Naive thymus-derived CD4-positive, alpha-beta T cell (primary cell): ENCODE results near the gene PFAS. TPM values are rescaled to one million over a fixed set of nuclear protein-coding genes. Genes with fewer than 3 reads are reported as not detected.

Experiments used
- ATAC-seq: fragments of 150-1000 bp; cut with Tn5 transposase; 2 replicates; pipeline ENCODE4 v1.10.0; 2021; ENCODE audit warnings: mild to moderate bottlenecking, moderate library complexity
- CTCF ChIA-PET: fragments of 350-600 bp; sonication (Branson Sonifier 250); formaldehyde crosslinking; loops from one replicate; lab custom pipeline; 2021; ENCODE audit warnings: antibody characterized with exemption; lab: Charles Lee
- POLR2A ChIA-PET: fragments of 350-600 bp; sonication (Branson Sonifier 250); formaldehyde crosslinking; loops from one replicate; lab custom pipeline; 2021; ENCODE audit warnings: antibody characterized with exemption, inconsistent platforms; lab: Charles Lee
- DNase-seq, 9 donors: peaks; one replicate each; pipeline versions ENCODE4 v3.0.0 to v3.0.0-alpha.2; 2020 to 2022; ENCODE audit warnings: mixed read lengths in 1 of 9
- H3K27ac ChIP-seq: one replicate; pipeline ENCODE4 v1.7.0; 2013; ENCODE audit warnings: mild to moderate bottlenecking, low read depth, low read length, moderate library complexity
- H3K27me3 ChIP-seq, 2 donors: one replicate each; pipeline ENCODE4 v1.7.0; 2013; ENCODE audit warnings: low read length in 2 of 2, mild to moderate bottlenecking in 2 of 2, moderate library complexity in 2 of 2; ENCODE audit not compliant: control insufficient read depth in 2 of 2, insufficient read depth in 2 of 2
- H3K36me3 ChIP-seq, 3 experiments: 1 replicate in 2 of 3; 2 replicates in 1 of 3; pipeline ENCODE4 v1.7.0; 2013; ENCODE audit warnings: low read length in 3 of 3, mild to moderate bottlenecking in 3 of 3, moderate library complexity in 1 of 3; ENCODE audit not compliant: insufficient read depth in 3 of 3, control insufficient read depth in 2 of 3
- H3K4me1 ChIP-seq, 2 donors: one replicate each; pipeline ENCODE4 v1.7.0; 2013; ENCODE audit warnings: low read length in 2 of 2, mild to moderate bottlenecking in 2 of 2, moderate library complexity in 1 of 2; ENCODE audit not compliant: control insufficient read depth in 2 of 2, insufficient read depth in 2 of 2
- H3K4me3 ChIP-seq: 2 replicates; pipeline ENCODE4 v1.7.0; 2013; ENCODE audit warnings: mild to moderate bottlenecking, low read length
- H3K9me3 ChIP-seq, 3 experiments: 1 replicate in 2 of 3; 2 replicates in 1 of 3; pipeline ENCODE4 v1.7.0; 2013; ENCODE audit warnings: low read length in 3 of 3; ENCODE audit not compliant: control insufficient read depth in 2 of 3
- H3K27ac Mint-ChIP-seq, 9 donors: one replicate each; pipeline ENCODE4 v1.8.0; 2020 to 2022; ENCODE audit warnings: mixed read lengths in 9 of 9, mild to moderate bottlenecking in 8 of 9, moderate library complexity in 5 of 9, inconsistent platforms in 2 of 9
- H3K27me3 Mint-ChIP-seq, 5 donors: one replicate each; pipeline ENCODE4 v1.8.0; 2021 to 2022; ENCODE audit warnings: mixed read lengths in 5 of 5, mild to moderate bottlenecking in 1 of 5
- H3K36me3 Mint-ChIP-seq, 5 donors: one replicate each; pipeline ENCODE4 v1.8.0; 2020 to 2022; ENCODE audit warnings: mixed read lengths in 5 of 5, mild to moderate bottlenecking in 3 of 5, inconsistent platforms in 1 of 5
- H3K4me1 Mint-ChIP-seq, 7 donors: one replicate each; pipeline ENCODE4 v1.8.0; 2020 to 2022; ENCODE audit warnings: mixed read lengths in 7 of 7, mild to moderate bottlenecking in 3 of 7, inconsistent platforms in 1 of 7
- H3K4me3 Mint-ChIP-seq, 10 donors: one replicate each; pipeline ENCODE4 v1.8.0; 2020 to 2022; ENCODE audit warnings: mild to moderate bottlenecking in 10 of 10, mixed read lengths in 10 of 10, moderate library complexity in 6 of 10, inconsistent platforms in 2 of 10
- H3K9me3 Mint-ChIP-seq, 11 donors: one replicate each; pipeline ENCODE4 v1.8.0; 2020 to 2022; ENCODE audit warnings: mixed read lengths in 11 of 11, mild to moderate bottlenecking in 4 of 11, inconsistent platforms in 1 of 11, moderate library complexity in 1 of 11
- intact Hi-C, 2 donors: fragments of 100-400 bp; cut with micrococcal nuclease; formaldehyde crosslinking; loops; one replicate each; pipeline ENCODE4 v1.15.1; 2023
- polyA plus RNA-seq, 2 donors: library from polyadenylated mRNA; unstranded; fragments of 300-500 nt; fragmentation: Illumina TruSeq; gene quantifications; one replicate each; pipeline ENCODE4 v1.2.3, GENCODE V29; 2021
- total RNA-seq, 6 experiments: library from RNA in 5 of 6; stranded (reverse) in 5 of 6; gene quantifications; 1 replicate in 5 of 6; 2 replicates in 1 of 6; pipeline ENCODE4 v1.2.3 and lab custom pipeline; 2021 to 2026

PFAS gene
- total and polyA plus RNA-seq, 7 experiments from 2014 or later, result 15.2 to 68.9 (median 31.7) TPM

DNA sequence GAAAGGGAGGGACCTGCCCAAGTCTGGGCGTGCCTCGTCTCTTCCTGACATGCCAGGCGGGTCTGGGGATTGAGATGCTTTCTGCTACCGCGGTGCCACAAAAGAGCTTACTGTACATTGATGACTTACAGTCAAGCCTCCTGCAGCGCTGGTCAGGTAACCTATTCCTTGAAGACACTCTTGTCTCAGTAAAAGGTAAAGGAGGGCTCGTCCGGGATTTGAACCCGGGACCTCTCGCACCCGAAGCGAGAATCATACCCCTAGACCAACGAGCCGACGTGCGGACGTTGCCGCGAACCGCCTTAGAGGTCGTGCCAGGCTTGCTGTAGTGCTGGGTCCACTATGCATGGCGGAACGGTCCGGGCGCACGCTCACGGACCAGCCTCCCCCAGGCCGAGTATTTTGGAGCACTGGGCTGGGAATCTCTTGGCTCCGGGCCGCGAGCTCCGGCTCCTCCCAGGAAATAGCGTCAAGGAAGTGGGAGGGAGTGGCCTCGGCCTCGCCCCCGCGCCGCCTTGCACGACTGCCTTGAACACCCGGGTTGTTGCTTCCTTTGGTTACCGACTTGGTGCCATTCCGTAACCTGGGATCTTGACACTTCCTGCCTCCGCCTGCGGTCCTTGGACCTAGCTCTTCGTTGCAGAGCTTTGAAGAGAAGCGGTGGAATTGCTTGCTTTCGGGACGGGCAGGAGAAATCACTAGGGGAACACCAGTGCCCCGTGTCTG is 26.3 kb upstream of the PFAS start:
- ChIA-PET CTCF (interaction anchor here (0.8 to 7.2 kb wide), 7 partner anchors 24 to 84 kb away, joined by 3 to 70 read pairs (median 12); partner anchors contain the start of genes BORCS6, CTC1, PFAS and SLC25A35), POLR2A (interaction anchor here (0.6 to 10.9 kb wide), 32 partner anchors 9 to 1177 kb away, joined by 3 to 436 read pairs (median 8); partner anchors contain the start of genes ALOXE3, AURKB, BORCS6 and CTC1)
- Histone ChIP-seq H3K9me3 (no peaks in the 10 kb centered on the region), H3K27ac (peak overlapping the region; percentile 83), H3K36me3 (peaks cover 0 to 13% (median 6%) of the 10 kb centered on the region in 3 experiments), H3K4me1 (peaks cover 23 to 26% of the 10 kb centered on the region in 2 donors), H3K4me3 (peak overlapping the region; percentile 99), H3K27me3 (no peaks in the 10 kb centered on the region)
- Mint-ChIP-seq H3K9me3 (peaks cover 0 to 35% (median 0%) of the 10 kb centered on the region in 11 donors), H3K27ac (peak overlapping the region; percentile 95 to 100 (median 99)), H3K36me3 (peaks cover 9 to 37% (median 18%) of the 10 kb centered on the region in 5 donors), H3K4me1 (peaks cover 30 to 81% (median 70%) of the 10 kb centered on the region in 7 donors), H3K4me3 (peak overlapping the region; percentile 86 to 99 (median 92)), H3K27me3 (peaks cover 0 to 17% (median 0%) of the 10 kb centered on the region in 5 donors)
- peak; percentile 66 for ATAC-seq
- peak; percentile 88 to 92 (median 91) for DNase-seq
- intact Hi-C loops, result loop anchor here (1.0 to 10.0 kb wide), 22 partner anchors 12 to 1208 kb away; partner anchors contain the start of genes AURKB (in 2 of the 2), SLC25A35 (in 2 of the 2), CCDC42 (in 1 of the 2) and CHD3 (in 1 of the 2)

GRCh38 chr17:8223356-8224126 is 25.5 kb upstream of the PFAS start:
- H3K36me3 ChIP-seq, result peaks cover 7 to 20% (median 14%) of the 10 kb centered on the region in 3 experiments
- no peaks in the 10 kb centered on the region for H3K9me3 ChIP-seq
- H3K36me3 Mint-ChIP-seq, result peaks cover 10 to 40% (median 22%) of the 10 kb centered on the region in 5 donors
- DNase-seq, result peak in 3 of 9 donors; percentile 42 to 60 (median 46)
- no peak for ATAC-seq
- H3K27me3 ChIP-seq, result no peaks in the 10 kb centered on the region
- CTCF ChIA-PET, result interaction anchor here (0.7 to 7.2 kb wide), 6 partner anchors 23 to 77 kb away, joined by 3 to 70 read pairs (median 10); partner anchors contain the start of genes BORCS6, CTC1, PFAS and SLC25A35
- H3K4me3 ChIP-seq, result peak overlapping the region; percentile 99
- POLR2A ChIA-PET, result interaction anchor here (0.6 to 10.9 kb wide), 28 partner anchors 9 to 1178 kb away, joined by 3 to 436 read pairs (median 6); partner anchors contain the start of genes ALOXE3, AURKB, BORCS6 and CTC1
- H3K27ac ChIP-seq, result peak overlapping the region; percentile 83
- peak overlapping the region; percentile 95 to 100 (median 99) for H3K27ac Mint-ChIP-seq
- peaks cover 32 to 83% (median 68%) of the 10 kb centered on the region in 7 donors for H3K4me1 Mint-ChIP-seq
- H3K27me3 Mint-ChIP-seq, result peaks cover 0 to 17% (median 0%) of the 10 kb centered on the region in 5 donors
- intact Hi-C loops, result loop anchor here (1.0 to 10.0 kb wide), 8 partner anchors 51 to 1209 kb away; partner anchors contain the start of genes CCDC42 (in 1 of the 2), CHD3 (in 1 of the 2), NDEL1 (in 1 of the 2) and RNASEK (in 1 of the 2)
- peaks cover 0 to 35% (median 0%) of the 10 kb centered on the region in 11 donors for H3K9me3 Mint-ChIP-seq
- peaks cover 23 to 26% of the 10 kb centered on the region in 2 donors for H3K4me1 ChIP-seq
- H3K4me3 Mint-ChIP-seq, result peak overlapping the region; percentile 86 to 99 (median 92)

GRCh38 chr17:8224891-8225812 is 23.9 kb upstream of the PFAS start:
- ChIA-PET POLR2A (interaction anchor here (0.5 to 10.9 kb wide), 17 partner anchors 8 to 790 kb away, joined by 3 to 436 read pairs (median 19); partner anchors contain the start of genes ALOXE3, AURKB, BORCS6 and CTC1), CTCF (interaction anchor here (1.2 to 7.2 kb wide), 3 partner anchors 22 to 76 kb away, joined by 3 to 70 read pairs (median 3); partner anchors contain the start of genes CTC1 and PFAS)
- peaks cover 0 to 17% (median 0%) of the 10 kb centered on the region in 5 donors for H3K27me3 Mint-ChIP-seq
- peaks cover 0 to 35% (median 0%) of the 10 kb centered on the region in 11 donors for H3K9me3 Mint-ChIP-seq
- peak overlapping the region; percentile 83 to 100 (median 96) for H3K27ac Mint-ChIP-seq
- Histone ChIP-seq H3K27ac (peak overlapping the region; percentile 42), H3K4me3 (no peak overlapping the region), H3K27me3 (no peaks in the 10 kb centered on the region), H3K9me3 (no peaks in the 10 kb centered on the region), H3K4me1 (peaks cover 23 to 26% of the 10 kb centered on the region in 2 donors), H3K36me3 (peaks cover 22 to 33% (median 29%) of the 10 kb centered on the region in 3 experiments)
- intact Hi-C loops, result loop anchor here (5.0 to 10.0 kb wide), 6 partner anchors 53 to 1210 kb away; partner anchors contain the start of genes CCDC42 (in 1 of the 2), CHD3 (in 1 of the 2), NDEL1 (in 1 of the 2) and RNASEK (in 1 of the 2)
- peak overlapping the region; percentile 11 to 97 (median 66) for H3K4me3 Mint-ChIP-seq
- ATAC-seq, result no peak
- DNase-seq, result no peak
- peaks cover 23 to 53% (median 30%) of the 10 kb centered on the region in 5 donors for H3K36me3 Mint-ChIP-seq
- peaks cover 32 to 83% (median 62%) of the 10 kb centered on the region in 7 donors for H3K4me1 Mint-ChIP-seq

GRCh38 chr17:8225813-8226535 is 23.1 kb upstream of the PFAS start:
- H3K4me1 Mint-ChIP-seq, result peaks cover 29 to 75% (median 56%) of the 10 kb centered on the region in 7 donors
- peak overlapping the region; percentile 23 to 72 (median 68) for H3K4me3 Mint-ChIP-seq
- peaks cover 30 to 41% (median 35%) of the 10 kb centered on the region in 3 experiments for H3K36me3 ChIP-seq
- intact Hi-C loops, result loop anchor here (1.0 to 10.0 kb wide), 6 partner anchors 107 to 1211 kb away; partner anchors contain the start of genes CCDC42 (in 1 of the 2), CHD3 (in 1 of the 2), NDEL1 (in 1 of the 2) and RNASEK (in 1 of the 2)
- CTCF ChIA-PET, result interaction anchor here (1.2 to 7.2 kb wide), 3 partner anchors 21 to 75 kb away, joined by 3 to 70 read pairs (median 3); partner anchors contain the start of genes CTC1 and PFAS
- peaks cover 23 to 26% of the 10 kb centered on the region in 2 donors for H3K4me1 ChIP-seq
- H3K9me3 ChIP-seq, result no peaks in the 10 kb centered on the region
- H3K9me3 Mint-ChIP-seq, result peaks cover 0 to 30% (median 0%) of the 10 kb centered on the region in 11 donors
- POLR2A ChIA-PET, result interaction anchor here (0.6 to 10.9 kb wide), 12 partner anchors 9 to 791 kb away, joined by 3 to 436 read pairs (median 42); partner anchors contain the start of genes AURKB, BORCS6, CTC1 and PFAS
- no peak overlapping the region for H3K4me3 ChIP-seq
- peak overlapping the region; percentile 54 for H3K27ac ChIP-seq
- H3K27me3 Mint-ChIP-seq, result peaks cover 0 to 13% (median 0%) of the 10 kb centered on the region in 5 donors
- DNase-seq (peak; percentile 31 to 89 (median 79)), ATAC-seq (peak; percentile 8)
- peak overlapping the region; percentile 77 to 100 (median 91) for H3K27ac Mint-ChIP-seq
- H3K27me3 ChIP-seq, result no peaks in the 10 kb centered on the region
- H3K36me3 Mint-ChIP-seq, result peaks cover 28 to 54% (median 32%) of the 10 kb centered on the region in 5 donors
